GM12873 (cell line): ENCODE results near the gene PHF14.

Source experiments
- CTCF ChIP-seq: IDR thresholded peaks from 2 replicates; pipeline ENCODE4 v1.5.1; 2012; ENCODE audit warnings: low read depth, mild to moderate bottlenecking, moderate library complexity, low read length, control low read depth; ENCODE audit not compliant: insufficient read depth; ENCODE audit errors: missing control alignments

Gene PHF14

GRCh38 chr7:10973942-10974911 is 555 bp downstream of the PHF14 start:
- TF ChIP-seq CTCF, result no peak

- TF ChIP-seq CTCF, result no peak
Observed at GRCh38 chr7:10977113-10977512, 3.4 kb downstream of the PHF14 start.

GRCh38 chr7:10981317-10981716 is 7.6 kb downstream of the PHF14 start:
- no peak for TF ChIP-seq CTCF

- TF ChIP-seq CTCF, result no peak
Observed at GRCh38 chr7:10998996-10999757, 25.5 kb downstream of the PHF14 start.

GRCh38 chr7:11005202-11005601 is 31.5 kb downstream of the PHF14 start:
- no peak for TF ChIP-seq CTCF

GRCh38 chr7:11006291-11006690 is 32.6 kb downstream of the PHF14 start:
- no peak for TF ChIP-seq CTCF

- no peak for TF ChIP-seq CTCF
Observed at GRCh38 chr7:11009631-11010030, 36.0 kb downstream of the PHF14 start.
